AG10803 (cell line): ENCODE data around the gene ANO10.
"Not testable (repeated sequence)": the region's sequence is repeated elsewhere in the genome, so short reads cannot be mapped to it uniquely, and the experiment has no call there.

Source experiments
- DNase-seq: peaks from one replicate; pipeline ENCODE4 v3.0.0; 2010; ENCODE audit warnings: low read depth
- H3K4me3 ChIP-seq: 2 replicates; pipeline ENCODE4 v1.5.1; 2011; ENCODE audit warnings: mild to moderate bottlenecking, low read length, control low read depth
- TF ChIP-seq, protein P1 (sequence below): conservative IDR thresholded peaks from 2 replicates; pipeline ENCODE4 v1.5.1; 2011; ENCODE audit warnings: mild to moderate bottlenecking, low read length, control low read depth, inconsistent platforms

Gene ANO10

DNA sequence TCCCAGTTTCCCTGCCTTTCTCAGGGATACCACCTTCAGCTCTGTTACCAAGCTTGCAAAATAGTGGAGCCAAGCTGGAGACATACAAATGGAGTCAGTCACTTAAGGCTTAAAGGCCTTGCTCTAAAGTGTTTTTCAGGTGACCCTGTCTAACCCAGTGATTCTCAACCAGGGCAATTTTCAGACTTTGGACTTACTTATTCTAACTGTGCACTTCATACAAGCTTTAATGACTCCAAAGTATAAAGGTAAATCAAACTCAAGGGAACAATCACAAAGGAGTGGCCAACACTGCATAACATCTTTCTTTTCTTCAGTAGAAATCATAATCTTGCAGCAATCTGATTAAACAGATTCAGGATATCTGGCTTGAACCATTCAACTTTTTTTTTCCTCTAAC is 9.4 kb downstream of the ANO10 start:
- H3K4me3 ChIP-seq = no peak overlapping the region
- TF ChIP-seq, protein P1, sequence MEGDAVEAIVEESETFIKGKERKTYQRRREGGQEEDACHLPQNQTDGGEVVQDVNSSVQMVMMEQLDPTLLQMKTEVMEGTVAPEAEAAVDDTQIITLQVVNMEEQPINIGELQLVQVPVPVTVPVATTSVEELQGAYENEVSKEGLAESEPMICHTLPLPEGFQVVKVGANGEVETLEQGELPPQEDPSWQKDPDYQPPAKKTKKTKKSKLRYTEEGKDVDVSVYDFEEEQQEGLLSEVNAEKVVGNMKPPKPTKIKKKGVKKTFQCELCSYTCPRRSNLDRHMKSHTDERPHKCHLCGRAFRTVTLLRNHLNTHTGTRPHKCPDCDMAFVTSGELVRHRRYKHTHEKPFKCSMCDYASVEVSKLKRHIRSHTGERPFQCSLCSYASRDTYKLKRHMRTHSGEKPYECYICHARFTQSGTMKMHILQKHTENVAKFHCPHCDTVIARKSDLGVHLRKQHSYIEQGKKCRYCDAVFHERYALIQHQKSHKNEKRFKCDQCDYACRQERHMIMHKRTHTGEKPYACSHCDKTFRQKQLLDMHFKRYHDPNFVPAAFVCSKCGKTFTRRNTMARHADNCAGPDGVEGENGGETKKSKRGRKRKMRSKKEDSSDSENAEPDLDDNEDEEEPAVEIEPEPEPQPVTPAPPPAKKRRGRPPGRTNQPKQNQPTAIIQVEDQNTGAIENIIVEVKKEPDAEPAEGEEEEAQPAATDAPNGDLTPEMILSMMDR = no peak
- no peak for DNase-seq

DNA sequence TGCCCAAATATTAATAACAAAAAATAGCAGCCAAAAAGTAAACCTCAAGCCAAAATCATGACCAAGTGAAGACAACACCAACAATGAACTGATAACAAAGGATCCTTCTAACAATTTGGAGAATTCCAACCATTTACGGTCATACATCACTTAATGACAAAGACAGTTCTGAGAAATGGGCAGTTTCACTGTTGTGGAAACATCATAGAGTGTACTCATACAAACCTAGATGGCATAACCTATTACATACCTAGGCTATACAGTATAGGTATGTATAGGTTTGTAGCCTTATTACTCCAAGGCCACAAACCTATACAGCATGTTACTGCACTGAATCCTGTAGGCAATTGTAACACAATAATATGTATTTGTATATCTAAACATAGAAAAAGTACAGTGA is 12.4 kb downstream of the ANO10 start:
- no peak overlapping the region for H3K4me3 ChIP-seq
- TF ChIP-seq, protein P1 = no peak
- no peak for DNase-seq

DNA sequence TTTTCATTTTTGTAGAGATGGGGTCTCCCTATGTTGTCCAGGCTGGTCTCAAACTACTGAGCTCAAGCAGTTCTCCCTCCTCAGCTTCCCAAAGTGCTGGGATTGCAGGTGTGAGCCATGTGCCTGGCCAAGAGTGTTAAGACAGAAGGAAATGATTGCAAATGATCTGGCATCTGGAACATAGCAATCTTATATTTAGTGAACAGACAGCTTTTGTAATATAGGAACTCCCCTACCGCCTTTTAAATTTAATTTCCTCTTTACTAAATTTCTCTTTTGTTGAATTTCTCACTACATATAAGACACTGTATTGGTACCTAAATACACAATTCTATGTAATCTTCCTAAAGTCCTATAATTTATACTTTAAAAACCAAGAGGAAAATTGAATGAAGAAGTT is 13.1 kb downstream of the ANO10 start:
- TF ChIP-seq, protein P1 = no peak
- H3K4me3 ChIP-seq = no peak overlapping the region
- DNase-seq = no peak

DNA sequence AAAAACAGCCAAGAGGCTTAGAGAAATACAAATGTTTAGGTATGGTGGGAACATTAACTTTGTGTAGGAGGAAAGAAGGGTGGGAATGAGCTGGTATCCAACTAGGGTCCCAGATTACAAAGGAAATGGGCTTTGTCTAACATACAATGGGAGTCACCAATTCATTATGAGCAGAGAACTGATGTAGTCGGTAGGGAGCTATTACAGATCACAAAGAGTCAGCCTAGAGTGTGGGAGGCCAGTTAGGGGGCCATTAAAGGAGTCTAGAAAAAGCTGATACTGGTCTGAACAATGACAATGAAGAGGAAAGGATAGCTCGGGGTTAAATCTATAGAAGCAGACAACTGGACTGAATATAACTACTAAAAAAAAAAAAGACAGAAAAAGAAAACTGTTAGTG is 15.5 kb downstream of the ANO10 start:
- H3K4me3 ChIP-seq = no peak overlapping the region
- TF ChIP-seq, protein P1 = no peak
- DNase-seq = no peak

DNA sequence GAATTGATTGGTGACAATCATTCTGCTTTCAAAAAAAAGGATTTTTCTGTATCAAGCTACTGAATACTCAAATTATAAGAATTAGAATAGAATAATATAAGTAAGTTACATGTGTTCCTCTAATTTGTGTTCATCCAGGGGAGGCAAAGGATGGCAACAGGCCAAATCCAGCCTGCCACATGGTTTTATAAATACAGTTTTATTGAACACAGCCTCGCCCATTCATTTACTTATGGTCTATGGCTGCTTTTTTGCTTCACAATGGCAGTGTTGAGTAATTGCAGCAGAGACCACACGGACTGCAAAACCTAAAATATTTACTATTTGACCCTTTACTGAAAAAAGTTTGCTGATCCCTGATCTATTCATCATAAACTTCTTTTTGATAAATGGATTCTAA is 21.9 kb downstream of the ANO10 start:
- DNase-seq, H3K4me3 ChIP-seq: not testable (repeated sequence)

DNA sequence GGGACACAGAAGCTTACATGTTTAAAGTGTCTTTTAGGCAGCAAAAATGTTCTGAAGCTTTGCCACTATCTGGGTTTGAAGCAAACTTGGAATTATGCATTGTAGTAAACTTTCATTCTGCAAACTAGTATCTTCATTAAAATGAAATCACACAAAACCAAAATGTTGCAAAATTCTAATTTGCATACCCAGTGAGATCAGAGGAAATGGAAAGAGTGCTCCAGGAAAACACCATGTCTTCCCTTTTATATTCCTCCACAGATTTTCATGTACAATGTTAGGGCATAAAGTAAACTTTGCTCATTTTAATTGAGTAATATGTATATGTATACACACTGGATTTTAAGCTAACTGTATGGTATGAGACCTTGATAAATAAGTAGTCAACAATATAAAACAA is 23.9 kb downstream of the ANO10 start:
- TF ChIP-seq, protein P1 = no peak
- H3K4me3 ChIP-seq = no peak overlapping the region
- no peak for DNase-seq

DNA sequence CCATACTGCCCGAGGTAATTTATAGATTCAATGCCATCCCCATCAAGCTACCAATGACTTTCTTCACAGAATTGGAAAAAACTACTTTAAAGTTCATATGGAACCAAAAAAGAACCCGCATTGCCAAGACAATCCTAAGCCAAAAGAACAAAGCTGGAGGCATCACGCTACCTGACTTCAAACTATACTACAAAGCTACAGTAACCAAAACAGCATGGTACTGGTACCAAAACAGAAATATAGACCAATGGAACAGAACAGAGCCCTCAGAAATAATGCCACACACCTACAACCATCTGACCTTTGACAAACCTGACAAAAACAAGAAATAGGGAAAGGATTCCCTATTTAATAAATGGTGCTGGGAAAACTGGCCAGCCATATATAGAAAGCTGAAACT is 25.6 kb downstream of the ANO10 start:
- DNase-seq, H3K4me3 ChIP-seq: not testable (repeated sequence)

DNA sequence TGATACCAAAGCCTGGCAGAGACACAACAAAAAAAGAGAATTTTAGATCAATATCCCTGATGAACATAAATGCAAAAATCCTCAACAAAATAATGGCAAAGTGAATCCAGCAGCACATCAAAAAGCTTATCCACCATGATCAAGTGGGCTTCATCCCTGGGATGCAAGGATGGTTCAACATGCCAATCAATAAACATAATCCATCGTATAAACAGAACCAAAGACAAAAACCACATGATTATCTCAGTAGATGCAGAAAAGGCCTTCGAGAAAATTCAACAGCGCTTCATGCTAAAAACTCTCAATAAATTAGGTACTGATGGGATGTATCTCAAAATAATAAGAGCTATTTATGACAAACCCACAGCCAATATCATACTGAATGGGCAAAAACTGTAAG is 26.5 kb downstream of the ANO10 start:
- not testable (repeated sequence) for DNase-seq, H3K4me3 ChIP-seq

DNA sequence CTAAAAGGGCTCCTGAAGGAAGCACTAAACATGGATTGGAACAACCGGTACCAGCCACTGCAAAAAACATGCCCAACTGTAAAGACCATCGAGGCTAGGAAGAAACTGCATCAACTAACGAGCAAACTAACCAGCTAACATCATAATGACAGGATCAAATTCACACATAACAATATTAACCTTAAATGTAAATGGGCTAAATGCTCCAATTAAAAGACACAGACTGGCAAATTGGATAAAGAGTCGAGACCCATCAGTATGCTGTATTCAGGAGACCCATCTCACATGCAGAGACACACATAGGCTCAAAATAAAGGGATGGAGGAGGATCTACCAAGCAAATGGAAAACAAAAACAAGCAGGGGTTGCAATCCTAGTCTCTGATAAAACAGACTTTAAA is 28.2 kb downstream of the ANO10 start:
- not testable (repeated sequence) for H3K4me3 ChIP-seq, DNase-seq

DNA sequence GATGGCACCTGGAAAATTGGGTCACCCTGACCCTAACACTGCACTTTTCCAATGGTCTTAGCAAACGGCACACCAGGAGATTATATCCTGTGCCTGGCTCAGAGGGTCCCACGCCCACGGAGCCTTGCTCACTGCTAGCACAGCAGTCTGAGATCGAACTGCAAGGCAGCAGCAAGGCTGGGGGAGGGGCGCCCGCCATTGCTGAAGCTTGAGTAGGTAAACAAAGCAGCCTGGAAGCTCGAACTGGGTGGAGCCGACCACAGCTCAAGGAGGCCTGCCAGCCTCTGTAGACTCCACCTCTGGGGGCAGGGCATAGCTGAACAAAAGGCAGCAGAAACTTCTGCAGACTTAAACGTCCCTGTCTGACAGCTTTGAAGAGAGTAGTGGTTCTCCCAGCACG is 29.9 kb downstream of the ANO10 start:
- H3K4me3 ChIP-seq, DNase-seq: not testable (repeated sequence)
